Activated gamma-delta T cell treated with anti-CD3 and anti-CD28 coated beads, Interleukin-2, amount 50 U/mL, for 16 hours (primary cell): ENCODE measurements around the gene SLC18A2.
"Not testable (repeated sequence)": the region's sequence is repeated elsewhere in the genome, so short reads cannot be mapped to it uniquely, and the experiment has no call there.

Experiments
- DNase-seq: peaks from one replicate; pipeline ENCODE4 v3.0.0-alpha.2; 2020; ENCODE audit warnings: low read depth

The SLC18A2 gene

GRCh38 chr10:117240621-117241529 is at the start of gene SLC18A2:
TSS of gene SLC18A2 (plus strand) at chr10:117241114. CDS start at chr10:117241694, 580 bp downstream.
- DNase-seq: no peak

- DNase-seq: no peak
Observed at GRCh38 chr10:117197189-117197588, 43.7 kb upstream of the SLC18A2 start, which contains the start of gene KCNK18. TSS of gene KCNK18 (plus strand) at chr10:117197489. CDS start at chr10:117197489, 0 bp downstream.

- DNase-seq: no peak
Observed at GRCh38 chr10:117198088-117198487, 42.8 kb upstream of the SLC18A2 start.

- no peak for DNase-seq
Observed at GRCh38 chr10:117201826-117202225, 39.1 kb upstream of the SLC18A2 start.

- no peak for DNase-seq
Observed at GRCh38 chr10:117204316-117204715, 36.6 kb upstream of the SLC18A2 start.

- DNase-seq: no peak
Observed at GRCh38 chr10:117212176-117212575, 28.7 kb upstream of the SLC18A2 start.

- DNase-seq: no peak
Observed at GRCh38 chr10:117214401-117214800, 26.5 kb upstream of the SLC18A2 start.

- DNase-seq: no peak
Observed at GRCh38 chr10:117215079-117215478, 25.8 kb upstream of the SLC18A2 start.

GRCh38 chr10:117216028-117216427 is 24.9 kb upstream of the SLC18A2 start:
- no peak for DNase-seq

- DNase-seq: peak; percentile 47
Observed at GRCh38 chr10:117216611-117217195, 24.2 kb upstream of the SLC18A2 start.

GRCh38 chr10:117217196-117217761 is 23.6 kb upstream of the SLC18A2 start:
- no peak for DNase-seq

GRCh38 chr10:117218654-117219053 is 22.3 kb upstream of the SLC18A2 start:
- no peak for DNase-seq

GRCh38 chr10:117221156-117221711 is 19.7 kb upstream of the SLC18A2 start:
- no peak for DNase-seq

- no peak for DNase-seq
Observed at GRCh38 chr10:117222552-117222951, 18.4 kb upstream of the SLC18A2 start.

GRCh38 chr10:117222976-117223692 is 17.8 kb upstream of the SLC18A2 start:
- no peak for DNase-seq

- DNase-seq: no peak
Observed at GRCh38 chr10:117223693-117224430, 17.1 kb upstream of the SLC18A2 start.

- no peak for DNase-seq
Observed at GRCh38 chr10:117224881-117225280, 16.0 kb upstream of the SLC18A2 start.

GRCh38 chr10:117226813-117227451 is 14.0 kb upstream of the SLC18A2 start:
- DNase-seq: no peak

GRCh38 chr10:117228210-117228609 is 12.7 kb upstream of the SLC18A2 start:
- no peak for DNase-seq

- DNase-seq: not testable (repeated sequence)
Observed at GRCh38 chr10:117230107-117230506, 10.8 kb upstream of the SLC18A2 start.
